NCI-H2227 (cell line): ENCODE measurements around the gene JUNB.

Experiments
- DNase-seq: peaks from one replicate; lab custom pipeline; 2025; ENCODE audit not compliant: unreplicated experiment; lab: John Stamatoyannopoulos, UW

JUNB gene

GRCh38 chr19:12773571-12773970 is 17.7 kb upstream of the JUNB start:
- DNase-seq: no peak

GRCh38 chr19:12774588-12775555 is 16.4 kb upstream of the JUNB start, which contains the start of gene HOOK2:
HOOK2 (minus strand) TSS chr19:12775552; CDS start chr19:12775449, 103 bp downstream.
- peak; percentile 45 for DNase-seq

- DNase-seq: peak; percentile 90
These were observed 13.9 kb upstream of the JUNB start for GRCh38 chr19:12777217-12778016.

- peak; percentile 66 for DNase-seq
These were observed 13.0 kb upstream of the JUNB start for GRCh38 chr19:12778017-12778904.

- no peak for DNase-seq
These were observed 12.5 kb upstream of the JUNB start for GRCh38 chr19:12778905-12779161.

GRCh38 chr19:12779162-12779993 is 11.9 kb upstream of the JUNB start:
- DNase-seq: peak; percentile 39

- no peak for DNase-seq
These were observed 9.2 kb upstream of the JUNB start for GRCh38 chr19:12782174-12782423.

GRCh38 chr19:12782424-12783290 is 8.6 kb upstream of the JUNB start:
- peak; percentile 76 for DNase-seq

GRCh38 chr19:12783291-12783848 is 7.9 kb upstream of the JUNB start:
- DNase-seq: peak; percentile 39

GRCh38 chr19:12783849-12784393 is 7.4 kb upstream of the JUNB start:
- no peak for DNase-seq

- DNase-seq: no peak
These were observed 6.9 kb upstream of the JUNB start for GRCh38 chr19:12784394-12784870.

GRCh38 chr19:12784871-12785430 is 6.3 kb upstream of the JUNB start:
- DNase-seq: no peak

- DNase-seq: no peak
These were observed 5.8 kb upstream of the JUNB start for GRCh38 chr19:12785431-12786031.

GRCh38 chr19:12786141-12786870 is 5.0 kb upstream of the JUNB start:
- no peak for DNase-seq

- no peak for DNase-seq
These were observed 4.3 kb upstream of the JUNB start for GRCh38 chr19:12786952-12787351.

GRCh38 chr19:12787458-12787857 is 3.8 kb upstream of the JUNB start:
- no peak for DNase-seq

GRCh38 chr19:12788042-12788681 is 3.1 kb upstream of the JUNB start:
- no peak for DNase-seq
